ENCODE measurements around the gene DIO1. TPM values are rescaled to one million over a fixed set of nuclear protein-coding genes. Genes with fewer than 3 reads are reported as not detected.

DIO1 gene
- total and polyA plus RNA-seq, 9 of the 15 experiments (the other 6 are each of a cell fraction or from before 2014, with no cell fraction given) = not detected

DNA sequence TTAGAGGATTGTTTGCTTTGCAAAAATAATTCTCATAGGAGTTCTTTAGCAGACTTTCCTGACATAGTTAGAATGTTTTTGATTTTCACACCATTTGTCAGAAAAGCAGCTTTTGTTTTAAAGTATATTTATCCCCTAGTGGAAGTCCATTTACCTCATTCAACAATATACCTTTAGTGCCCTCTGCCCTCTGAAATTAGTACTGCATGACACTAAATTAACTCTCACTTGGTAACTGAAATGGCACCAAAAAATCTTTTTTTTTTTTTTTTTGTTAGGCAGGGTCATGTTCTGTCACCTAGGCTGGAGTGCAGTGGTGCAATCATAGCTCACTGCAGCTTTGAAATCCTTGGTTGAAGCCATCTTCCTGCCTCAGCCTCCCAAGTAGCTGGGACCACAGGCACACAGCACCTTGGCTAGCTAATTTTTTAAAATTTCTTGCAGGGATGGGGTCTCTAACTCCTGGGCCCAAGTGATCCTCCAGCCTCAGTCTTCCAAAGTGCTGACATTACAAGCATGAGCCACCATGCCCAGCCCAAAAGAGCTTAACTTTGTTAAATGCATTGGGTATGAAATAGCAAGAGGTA, 65.8 kb downstream of the DIO1 start (continued):
- TF ChIP-seq, protein P1, sequence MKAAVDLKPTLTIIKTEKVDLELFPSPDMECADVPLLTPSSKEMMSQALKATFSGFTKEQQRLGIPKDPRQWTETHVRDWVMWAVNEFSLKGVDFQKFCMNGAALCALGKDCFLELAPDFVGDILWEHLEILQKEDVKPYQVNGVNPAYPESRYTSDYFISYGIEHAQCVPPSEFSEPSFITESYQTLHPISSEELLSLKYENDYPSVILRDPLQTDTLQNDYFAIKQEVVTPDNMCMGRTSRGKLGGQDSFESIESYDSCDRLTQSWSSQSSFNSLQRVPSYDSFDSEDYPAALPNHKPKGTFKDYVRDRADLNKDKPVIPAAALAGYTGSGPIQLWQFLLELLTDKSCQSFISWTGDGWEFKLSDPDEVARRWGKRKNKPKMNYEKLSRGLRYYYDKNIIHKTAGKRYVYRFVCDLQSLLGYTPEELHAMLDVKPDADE (conservative IDR thresholded peaks at IDR 0.05; ENCODE audit: control insufficient read depth, low read depth, low read length) = no peak
- TF ChIP-seq, protein P2, sequence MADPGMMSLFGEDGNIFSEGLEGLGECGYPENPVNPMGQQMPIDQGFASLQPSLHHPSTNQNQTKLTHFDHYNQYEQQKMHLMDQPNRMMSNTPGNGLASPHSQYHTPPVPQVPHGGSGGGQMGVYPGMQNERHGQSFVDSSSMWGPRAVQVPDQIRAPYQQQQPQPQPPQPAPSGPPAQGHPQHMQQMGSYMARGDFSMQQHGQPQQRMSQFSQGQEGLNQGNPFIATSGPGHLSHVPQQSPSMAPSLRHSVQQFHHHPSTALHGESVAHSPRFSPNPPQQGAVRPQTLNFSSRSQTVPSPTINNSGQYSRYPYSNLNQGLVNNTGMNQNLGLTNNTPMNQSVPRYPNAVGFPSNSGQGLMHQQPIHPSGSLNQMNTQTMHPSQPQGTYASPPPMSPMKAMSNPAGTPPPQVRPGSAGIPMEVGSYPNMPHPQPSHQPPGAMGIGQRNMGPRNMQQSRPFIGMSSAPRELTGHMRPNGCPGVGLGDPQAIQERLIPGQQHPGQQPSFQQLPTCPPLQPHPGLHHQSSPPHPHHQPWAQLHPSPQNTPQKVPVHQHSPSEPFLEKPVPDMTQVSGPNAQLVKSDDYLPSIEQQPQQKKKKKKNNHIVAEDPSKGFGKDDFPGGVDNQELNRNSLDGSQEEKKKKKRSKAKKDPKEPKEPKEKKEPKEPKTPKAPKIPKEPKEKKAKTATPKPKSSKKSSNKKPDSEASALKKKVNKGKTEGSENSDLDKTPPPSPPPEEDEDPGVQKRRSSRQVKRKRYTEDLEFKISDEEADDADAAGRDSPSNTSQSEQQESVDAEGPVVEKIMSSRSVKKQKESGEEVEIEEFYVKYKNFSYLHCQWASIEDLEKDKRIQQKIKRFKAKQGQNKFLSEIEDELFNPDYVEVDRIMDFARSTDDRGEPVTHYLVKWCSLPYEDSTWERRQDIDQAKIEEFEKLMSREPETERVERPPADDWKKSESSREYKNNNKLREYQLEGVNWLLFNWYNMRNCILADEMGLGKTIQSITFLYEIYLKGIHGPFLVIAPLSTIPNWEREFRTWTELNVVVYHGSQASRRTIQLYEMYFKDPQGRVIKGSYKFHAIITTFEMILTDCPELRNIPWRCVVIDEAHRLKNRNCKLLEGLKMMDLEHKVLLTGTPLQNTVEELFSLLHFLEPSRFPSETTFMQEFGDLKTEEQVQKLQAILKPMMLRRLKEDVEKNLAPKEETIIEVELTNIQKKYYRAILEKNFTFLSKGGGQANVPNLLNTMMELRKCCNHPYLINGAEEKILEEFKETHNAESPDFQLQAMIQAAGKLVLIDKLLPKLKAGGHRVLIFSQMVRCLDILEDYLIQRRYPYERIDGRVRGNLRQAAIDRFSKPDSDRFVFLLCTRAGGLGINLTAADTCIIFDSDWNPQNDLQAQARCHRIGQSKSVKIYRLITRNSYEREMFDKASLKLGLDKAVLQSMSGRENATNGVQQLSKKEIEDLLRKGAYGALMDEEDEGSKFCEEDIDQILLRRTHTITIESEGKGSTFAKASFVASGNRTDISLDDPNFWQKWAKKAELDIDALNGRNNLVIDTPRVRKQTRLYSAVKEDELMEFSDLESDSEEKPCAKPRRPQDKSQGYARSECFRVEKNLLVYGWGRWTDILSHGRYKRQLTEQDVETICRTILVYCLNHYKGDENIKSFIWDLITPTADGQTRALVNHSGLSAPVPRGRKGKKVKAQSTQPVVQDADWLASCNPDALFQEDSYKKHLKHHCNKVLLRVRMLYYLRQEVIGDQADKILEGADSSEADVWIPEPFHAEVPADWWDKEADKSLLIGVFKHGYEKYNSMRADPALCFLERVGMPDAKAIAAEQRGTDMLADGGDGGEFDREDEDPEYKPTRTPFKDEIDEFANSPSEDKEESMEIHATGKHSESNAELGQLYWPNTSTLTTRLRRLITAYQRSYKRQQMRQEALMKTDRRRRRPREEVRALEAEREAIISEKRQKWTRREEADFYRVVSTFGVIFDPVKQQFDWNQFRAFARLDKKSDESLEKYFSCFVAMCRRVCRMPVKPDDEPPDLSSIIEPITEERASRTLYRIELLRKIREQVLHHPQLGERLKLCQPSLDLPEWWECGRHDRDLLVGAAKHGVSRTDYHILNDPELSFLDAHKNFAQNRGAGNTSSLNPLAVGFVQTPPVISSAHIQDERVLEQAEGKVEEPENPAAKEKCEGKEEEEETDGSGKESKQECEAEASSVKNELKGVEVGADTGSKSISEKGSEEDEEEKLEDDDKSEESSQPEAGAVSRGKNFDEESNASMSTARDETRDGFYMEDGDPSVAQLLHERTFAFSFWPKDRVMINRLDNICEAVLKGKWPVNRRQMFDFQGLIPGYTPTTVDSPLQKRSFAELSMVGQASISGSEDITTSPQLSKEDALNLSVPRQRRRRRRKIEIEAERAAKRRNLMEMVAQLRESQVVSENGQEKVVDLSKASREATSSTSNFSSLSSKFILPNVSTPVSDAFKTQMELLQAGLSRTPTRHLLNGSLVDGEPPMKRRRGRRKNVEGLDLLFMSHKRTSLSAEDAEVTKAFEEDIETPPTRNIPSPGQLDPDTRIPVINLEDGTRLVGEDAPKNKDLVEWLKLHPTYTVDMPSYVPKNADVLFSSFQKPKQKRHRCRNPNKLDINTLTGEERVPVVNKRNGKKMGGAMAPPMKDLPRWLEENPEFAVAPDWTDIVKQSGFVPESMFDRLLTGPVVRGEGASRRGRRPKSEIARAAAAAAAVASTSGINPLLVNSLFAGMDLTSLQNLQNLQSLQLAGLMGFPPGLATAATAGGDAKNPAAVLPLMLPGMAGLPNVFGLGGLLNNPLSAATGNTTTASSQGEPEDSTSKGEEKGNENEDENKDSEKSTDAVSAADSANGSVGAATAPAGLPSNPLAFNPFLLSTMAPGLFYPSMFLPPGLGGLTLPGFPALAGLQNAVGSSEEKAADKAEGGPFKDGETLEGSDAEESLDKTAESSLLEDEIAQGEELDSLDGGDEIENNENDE (IDR thresholded peaks at IDR 0.05; ENCODE audit: low read depth, low read length) = no peak
- TF ChIP-seq ZNF217 (CRISPR knock-in tag; IDR thresholded peaks at IDR 0.05) (no peak), ZNF134 (CRISPR knock-in tag; conservative IDR thresholded peaks at IDR 0.05) (no peak), PML (IDR thresholded peaks at IDR 0.05; ENCODE audit: low read length) (no peak), ZNF175 (CRISPR knock-in tag; IDR thresholded peaks at IDR 0.05; ENCODE audit: low read depth) (no peak), SLC30A9 (CRISPR knock-in tag; IDR thresholded peaks at IDR 0.05) (no peak)
